ENCODE data around the gene CGB1. TPM values are rescaled to one million over a fixed set of nuclear protein-coding genes. Genes with fewer than 3 reads are reported as not detected.

CGB1 gene
- total RNA-seq, 1 experiment from 2014 or later, result not detected

DNA sequence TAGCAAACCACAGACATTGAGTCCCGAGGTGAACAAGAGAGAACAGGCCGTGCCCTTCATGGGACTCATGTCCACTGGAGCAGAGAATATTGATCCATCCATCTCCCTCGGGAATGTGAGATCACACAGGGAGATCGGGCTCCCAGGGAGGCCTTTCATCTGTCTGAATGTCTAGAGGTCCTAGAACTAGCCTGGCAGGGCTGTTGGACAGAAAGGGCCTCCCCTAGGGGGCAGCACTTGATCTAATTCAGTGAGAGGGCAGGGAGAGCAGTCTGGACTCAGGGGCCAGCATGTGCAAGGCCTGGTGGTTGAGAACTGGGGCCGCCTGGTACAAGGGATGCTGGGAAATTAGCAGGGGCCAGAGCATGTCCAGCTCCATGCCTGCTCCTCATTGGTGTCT is 38.7 kb downstream of the CGB1 start:
- Mint-ChIP-seq H3K4me1 (ENCODE audit: insufficient read depth, unreplicated experiment) (peaks cover 18% of the 10 kb centered on the region), H3K36me3 (ENCODE audit: insufficient read depth, unreplicated experiment) (peaks cover 38% of the 10 kb centered on the region), H3K9me3 (ENCODE audit: unreplicated experiment) (no peaks in the 10 kb centered on the region), H3K4me3 (ENCODE audit: unreplicated experiment) (no peak overlapping the region), H3K27ac (ENCODE audit: low read depth, unreplicated experiment) (no peak overlapping the region), H3K27me3 (ENCODE audit: insufficient read depth, unreplicated experiment) (no peaks in the 10 kb centered on the region)
- ChIA-PET CTCF (interaction anchor here (0.6 to 2.0 kb wide), 15 partner anchors 10 to 585 kb away, joined by 3 to 13 read pairs (median 3); partner anchors contain the start of gene NTF4), POLR2A (interaction anchor here (0.6 kb wide), 1 partner anchor 1434 kb away, joined by 3 read pairs; no protein-coding TSS in a partner anchor)
- no TSS peak for BruUV-seq (replicated peaks)
- TF ChIP-seq, protein P1, sequence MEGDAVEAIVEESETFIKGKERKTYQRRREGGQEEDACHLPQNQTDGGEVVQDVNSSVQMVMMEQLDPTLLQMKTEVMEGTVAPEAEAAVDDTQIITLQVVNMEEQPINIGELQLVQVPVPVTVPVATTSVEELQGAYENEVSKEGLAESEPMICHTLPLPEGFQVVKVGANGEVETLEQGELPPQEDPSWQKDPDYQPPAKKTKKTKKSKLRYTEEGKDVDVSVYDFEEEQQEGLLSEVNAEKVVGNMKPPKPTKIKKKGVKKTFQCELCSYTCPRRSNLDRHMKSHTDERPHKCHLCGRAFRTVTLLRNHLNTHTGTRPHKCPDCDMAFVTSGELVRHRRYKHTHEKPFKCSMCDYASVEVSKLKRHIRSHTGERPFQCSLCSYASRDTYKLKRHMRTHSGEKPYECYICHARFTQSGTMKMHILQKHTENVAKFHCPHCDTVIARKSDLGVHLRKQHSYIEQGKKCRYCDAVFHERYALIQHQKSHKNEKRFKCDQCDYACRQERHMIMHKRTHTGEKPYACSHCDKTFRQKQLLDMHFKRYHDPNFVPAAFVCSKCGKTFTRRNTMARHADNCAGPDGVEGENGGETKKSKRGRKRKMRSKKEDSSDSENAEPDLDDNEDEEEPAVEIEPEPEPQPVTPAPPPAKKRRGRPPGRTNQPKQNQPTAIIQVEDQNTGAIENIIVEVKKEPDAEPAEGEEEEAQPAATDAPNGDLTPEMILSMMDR (IDR thresholded peaks at IDR 0.05; ENCODE audit: unreplicated experiment), result peak; percentile 38
- intact Hi-C loops (cut with micrococcal nuclease), result loop anchor here (2.0 to 10.0 kb wide), 3 partner anchors 77 to 227 kb away; no protein-coding TSS in a partner anchor
- DNase-seq (ENCODE audit: unreplicated experiment), result peak; percentile 64

DNA sequence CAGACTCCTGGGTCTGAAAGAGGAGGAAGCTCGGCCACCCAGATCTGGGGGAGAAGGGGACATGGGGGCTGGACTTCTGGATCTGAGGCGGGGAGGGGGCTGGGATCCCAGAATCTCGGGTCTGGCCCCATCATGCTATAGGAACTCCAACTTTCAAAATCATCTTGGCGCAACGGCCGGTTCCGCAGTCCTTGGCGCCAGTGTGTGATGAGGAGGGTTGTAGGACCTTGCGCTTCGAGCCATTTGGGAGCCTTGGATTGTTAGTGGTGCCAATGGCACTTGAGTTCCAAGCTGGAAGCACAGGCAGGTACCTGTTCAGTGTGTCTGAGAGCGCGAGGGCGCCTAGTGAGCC is 42.7 kb downstream of the CGB1 start:
- Mint-ChIP-seq H3K27me3 (ENCODE audit: insufficient read depth, unreplicated experiment) (no peaks in the 10 kb centered on the region), H3K4me1 (ENCODE audit: insufficient read depth, unreplicated experiment) (peaks cover 34% of the 10 kb centered on the region), H3K9me3 (ENCODE audit: unreplicated experiment) (no peaks in the 10 kb centered on the region), H3K4me3 (ENCODE audit: unreplicated experiment) (peak overlapping the region; percentile 95), H3K27ac (ENCODE audit: low read depth, unreplicated experiment) (peak overlapping the region; percentile 95), H3K36me3 (ENCODE audit: insufficient read depth, unreplicated experiment) (peaks cover 35% of the 10 kb centered on the region)
- TF ChIP-seq, protein P1 (IDR thresholded peaks at IDR 0.05; ENCODE audit: unreplicated experiment), result no peak
- no TSS peak for BruUV-seq (replicated peaks)
- DNase-seq (ENCODE audit: unreplicated experiment), result no peak
- POLR2A ChIA-PET, result interaction anchor here (0.6 to 3.9 kb wide), 37 partner anchors 11 to 648 kb away, joined by 3 to 98 read pairs (median 4); partner anchors contain the start of genes ALDH16A1, CGB7, DBP and DHDH
- CTCF ChIA-PET, result interaction anchor here (0.6 to 3.0 kb wide), 11 partner anchors 10 to 245 kb away, joined by 3 to 39 read pairs (median 6); partner anchors contain the start of gene LIN7B
- intact Hi-C loops (cut with micrococcal nuclease), result loop anchor here (10.0 kb wide), 1 partner anchor 231 kb away; no protein-coding TSS in a partner anchor

- Mint-ChIP-seq H3K9me3 (ENCODE audit: unreplicated experiment) (no peaks in the 10 kb centered on the region), H3K36me3 (ENCODE audit: insufficient read depth, unreplicated experiment) (peaks cover 35% of the 10 kb centered on the region), H3K27me3 (ENCODE audit: insufficient read depth, unreplicated experiment) (no peaks in the 10 kb centered on the region), H3K4me1 (ENCODE audit: insufficient read depth, unreplicated experiment) (peaks cover 34% of the 10 kb centered on the region), H3K4me3 (ENCODE audit: unreplicated experiment) (peak within 1 kb of the TSS; percentile 95), H3K27ac (ENCODE audit: low read depth, unreplicated experiment) (peak within 1 kb of the TSS; percentile 95)
- ChIA-PET POLR2A (interaction anchor here (0.6 to 3.9 kb wide), 53 partner anchors 10 to 1031 kb away, joined by 3 to 98 read pairs (median 4); partner anchors contain the start of genes ALDH16A1, CGB7, DBP and DHDH), CTCF (interaction anchor here (0.5 to 3.0 kb wide), 20 partner anchors 10 to 276 kb away, joined by 3 to 39 read pairs (median 4); partner anchors contain the start of gene LIN7B)
- peak; percentile 100 for DNase-seq (ENCODE audit: unreplicated experiment)
- no TSS peak for BruUV-seq (replicated peaks)
- intact Hi-C loops (cut with micrococcal nuclease), result loop anchor here (10.0 kb wide), 1 partner anchor 231 kb away; no protein-coding TSS in a partner anchor
- TF ChIP-seq, protein P1 (IDR thresholded peaks at IDR 0.05; ENCODE audit: unreplicated experiment), result peak; percentile 90
Observed at GRCh38 chr19:48993175-48994034, 43.3 kb downstream of the CGB1 start, which contains the start of the genes GYS1 and RUVBL2. TSS of gene GYS1 (minus strand) at chr19:48993309. CDS start at chr19:48993112, 197 bp downstream. TSS of gene RUVBL2 (plus strand) at chr19:48993887. CDS start at chr19:48993912, 25 bp downstream.

All from MCF 10A (cell line).